Upper lobe of right lung (tissue), 1 donor: ENCODE data around the gene PRICKLE1. TPM values are rescaled to one million over a fixed set of nuclear protein-coding genes. Genes with fewer than 3 reads are reported as not detected.

Experiments used
- ATAC-seq: fragments of 200-7000 bp; cut with Tn5 transposase; one replicate; pipeline ENCODE4 v1.9.1; 2020; ENCODE audit warnings: mild to moderate bottlenecking, moderate library complexity
- DNase-seq: peaks from one replicate; pipeline ENCODE4 v3.0.0-alpha.2; 2020
- H3K27ac ChIP-seq: fragments of 200-600 bp; one replicate; pipeline ENCODE4 v1.8.0; 2022
- H3K27me3 ChIP-seq: fragments of 200-600 bp; one replicate; pipeline ENCODE4 v1.8.0; 2022; ENCODE audit warnings: mild to moderate bottlenecking
- H3K36me3 ChIP-seq: fragments of 200-600 bp; one replicate; pipeline ENCODE4 v1.8.0; 2022
- H3K4me1 ChIP-seq: fragments of 200-600 bp; one replicate; pipeline ENCODE4 v1.8.0; 2022
- H3K4me3 ChIP-seq: fragments of 200-600 bp; one replicate; pipeline ENCODE4 v1.8.0; 2022; ENCODE audit warnings: mild to moderate bottlenecking
- H3K9me3 ChIP-seq: fragments of 200-600 bp; one replicate; pipeline ENCODE4 v1.8.0; 2022
- CTCF ChIP-seq: fragments of 200-600 bp; IDR thresholded peaks from one replicate; pipeline ENCODE4 v1.8.0; 2022; ENCODE audit warnings: antibody characterized with exemption
- intact Hi-C: fragments of 100-400 bp; cut with DNase I; formaldehyde crosslinking; loops from one replicate; pipeline ENCODE4 v1.11.0; 2022
- total RNA-seq: library from RNA; stranded (reverse); fragmentation: NEBNext Ultra II Directional; extraction: Animal tissue kit (Norgen Biotek cat#: 25700); gene quantifications from one replicate; pipeline ENCODE4 v1.2.1, GENCODE V29; 2021
- donor health status: DM: no; HTN: yes; CAD: no; lungs with severe emphysema.

Gene PRICKLE1
- total RNA-seq, 1 donor from 2014 or later: 18.4 TPM

- Histone ChIP-seq H3K27me3 (no peaks in the 10 kb centered on the region), H3K4me3 (no peak overlapping the region), H3K36me3 (no peaks in the 10 kb centered on the region), H3K4me1 (no peaks in the 10 kb centered on the region), H3K9me3 (no peaks in the 10 kb centered on the region), H3K27ac (no peak overlapping the region)
- intact Hi-C loops: no loop called here
- TF ChIP-seq CTCF: no peak
- no peak for DNase-seq
- peak; percentile 42 for ATAC-seq
Observed at GRCh38 chr12:42631513-42631912, 42.0 kb upstream of the PRICKLE1 start.

- H3K27ac ChIP-seq: no peak overlapping the region
- H3K36me3 ChIP-seq: no peaks in the 10 kb centered on the region
- no peaks in the 10 kb centered on the region for H3K4me1 ChIP-seq
- H3K4me3 ChIP-seq: no peak overlapping the region
- ATAC-seq: no peak
- DNase-seq: no peak
- no peak for TF ChIP-seq CTCF
- intact Hi-C loops: no loop called here
- H3K9me3 ChIP-seq: no peaks in the 10 kb centered on the region
- no peaks in the 10 kb centered on the region for H3K27me3 ChIP-seq
Observed at GRCh38 chr12:42630314-42630713, 40.8 kb upstream of the PRICKLE1 start.

GRCh38 chr12:42627151-42627550, 37.6 kb upstream of the PRICKLE1 start:
- no peaks in the 10 kb centered on the region for H3K36me3 ChIP-seq
- H3K4me3 ChIP-seq: no peak overlapping the region
- no peaks in the 10 kb centered on the region for H3K9me3 ChIP-seq
- H3K4me1 ChIP-seq: no peaks in the 10 kb centered on the region
- TF ChIP-seq CTCF: no peak
- intact Hi-C loops: no loop called here
- ATAC-seq (no peak), DNase-seq (no peak)
- no peaks in the 10 kb centered on the region for H3K27me3 ChIP-seq
- H3K27ac ChIP-seq: no peak overlapping the region

GRCh38 chr12:42625611-42626010, 36.1 kb upstream of the PRICKLE1 start:
- intact Hi-C loops: no loop called here
- Histone ChIP-seq H3K27ac (no peak overlapping the region), H3K4me3 (no peak overlapping the region), H3K9me3 (no peaks in the 10 kb centered on the region), H3K4me1 (no peaks in the 10 kb centered on the region), H3K36me3 (no peaks in the 10 kb centered on the region), H3K27me3 (no peaks in the 10 kb centered on the region)
- TF ChIP-seq CTCF: no peak
- DNase-seq (no peak), ATAC-seq (no peak)

DNA sequence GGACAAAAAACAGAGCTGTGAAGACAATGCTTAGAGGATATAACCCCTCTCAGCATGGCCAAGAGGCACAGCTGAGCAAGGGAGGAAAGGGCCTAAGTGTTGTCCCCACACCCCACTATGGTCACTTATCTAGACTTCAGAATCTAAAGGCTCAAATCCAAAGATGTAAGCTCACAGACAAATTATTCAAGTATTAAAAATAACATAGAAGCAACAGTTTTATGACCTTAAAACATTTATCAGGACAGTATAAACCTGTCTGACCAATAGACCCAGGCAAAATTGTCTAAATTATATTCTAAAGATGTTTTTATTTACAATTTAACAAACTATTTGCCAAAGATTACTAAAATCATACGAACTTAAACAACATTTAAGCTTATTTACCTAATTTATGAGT, 28.1 kb upstream of the PRICKLE1 start:
- DNase-seq (no peak), ATAC-seq (no peak)
- Histone ChIP-seq H3K4me3 (no peak overlapping the region), H3K27me3 (no peaks in the 10 kb centered on the region), H3K4me1 (no peaks in the 10 kb centered on the region), H3K36me3 (no peaks in the 10 kb centered on the region), H3K9me3 (peaks cover 14% of the 10 kb centered on the region), H3K27ac (no peak overlapping the region)
- no peak for TF ChIP-seq CTCF
- intact Hi-C loops: no loop called here

GRCh38 chr12:42615006-42615405, 25.5 kb upstream of the PRICKLE1 start:
- H3K36me3 ChIP-seq: no peaks in the 10 kb centered on the region
- no peak overlapping the region for H3K4me3 ChIP-seq
- DNase-seq (no peak), ATAC-seq (no peak)
- intact Hi-C loops: no loop called here
- no peaks in the 10 kb centered on the region for H3K27me3 ChIP-seq
- H3K27ac ChIP-seq: no peak overlapping the region
- H3K9me3 ChIP-seq: peaks cover 14% of the 10 kb centered on the region
- no peaks in the 10 kb centered on the region for H3K4me1 ChIP-seq
- TF ChIP-seq CTCF: no peak
